ENCODE data around the gene FBXW8. TPM values are rescaled to one million over a fixed set of nuclear protein-coding genes. Genes with fewer than 3 reads are reported as not detected.

The FBXW8 gene
- total RNA-seq, 1 donor from 2014 or later, result 5.5 TPM

DNA sequence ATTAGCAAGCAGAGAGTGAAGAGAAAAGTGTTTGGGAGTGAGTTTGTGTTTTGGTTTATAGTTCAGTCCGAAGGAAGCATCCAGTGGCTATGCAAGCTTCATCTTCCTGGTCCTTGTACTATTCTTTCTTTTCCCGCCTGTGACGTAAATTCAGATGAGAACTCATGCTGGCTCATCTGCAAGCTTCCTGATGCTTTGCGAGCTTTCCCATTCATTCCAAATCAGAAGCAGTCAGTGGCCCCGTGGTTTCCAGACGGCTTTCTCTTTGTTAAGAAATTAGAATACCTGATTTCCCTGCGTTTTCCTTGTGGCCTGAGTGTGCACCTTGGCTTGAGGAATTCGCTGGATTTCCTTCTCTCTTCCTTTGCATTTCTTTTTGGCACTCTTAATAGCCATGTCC, 99.0 kb downstream of the FBXW8 start:
- intact Hi-C loops (cut with DNase I), result loop anchor here (10.0 kb wide), 1 partner anchor 95 kb away; the partner anchor contains the start of gene FBXW8
- no peak for ATAC-seq (ENCODE audit: poor library complexity)

DNA sequence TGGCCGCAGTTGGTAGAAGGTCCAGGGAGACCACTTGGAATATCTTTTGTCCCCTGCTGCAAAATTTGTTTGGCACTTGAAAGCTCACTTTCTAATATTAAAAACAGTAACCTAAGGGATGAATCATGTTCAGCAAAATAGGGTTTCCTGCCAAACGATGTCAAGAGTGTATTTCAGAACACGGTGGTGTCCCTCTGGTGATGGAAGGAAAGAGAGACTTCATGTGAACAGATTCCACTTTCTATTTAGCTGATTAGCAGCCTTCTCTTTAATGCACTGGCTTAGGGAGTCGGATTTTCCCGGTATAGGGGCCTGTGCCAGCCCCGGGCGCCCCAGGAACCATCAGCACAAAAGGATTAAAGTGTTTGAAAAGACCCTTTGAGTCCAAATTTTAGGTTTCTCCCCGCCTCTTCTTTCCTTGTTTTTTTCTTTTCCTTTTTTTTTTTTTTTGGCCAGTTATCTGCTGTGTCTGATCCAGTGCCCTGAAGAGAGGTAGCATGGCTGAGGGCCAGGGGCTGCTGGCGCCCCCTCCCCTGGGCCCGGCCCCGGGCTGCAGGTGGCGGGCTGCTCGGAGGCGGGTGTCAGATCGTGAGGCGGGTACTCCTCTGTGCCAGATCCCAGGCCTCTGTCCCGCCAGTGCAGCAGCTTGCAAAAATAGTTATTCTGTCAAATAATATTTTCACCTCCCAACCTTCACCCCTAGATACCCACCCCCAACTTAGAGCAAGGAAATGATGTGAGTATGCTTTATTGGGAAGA, 100.1 kb downstream of the FBXW8 start:
- DNase-seq (no peak), ATAC-seq (ENCODE audit: poor library complexity) (peak; percentile 24)
- intact Hi-C loops (cut with DNase I), result loop anchor here (10.0 kb wide), 1 partner anchor 96 kb away; the partner anchor contains the start of gene FBXW8

More for the DNA sequence above, 99.0 kb downstream of the FBXW8 start:
- DNase-seq, result no peak

DNA sequence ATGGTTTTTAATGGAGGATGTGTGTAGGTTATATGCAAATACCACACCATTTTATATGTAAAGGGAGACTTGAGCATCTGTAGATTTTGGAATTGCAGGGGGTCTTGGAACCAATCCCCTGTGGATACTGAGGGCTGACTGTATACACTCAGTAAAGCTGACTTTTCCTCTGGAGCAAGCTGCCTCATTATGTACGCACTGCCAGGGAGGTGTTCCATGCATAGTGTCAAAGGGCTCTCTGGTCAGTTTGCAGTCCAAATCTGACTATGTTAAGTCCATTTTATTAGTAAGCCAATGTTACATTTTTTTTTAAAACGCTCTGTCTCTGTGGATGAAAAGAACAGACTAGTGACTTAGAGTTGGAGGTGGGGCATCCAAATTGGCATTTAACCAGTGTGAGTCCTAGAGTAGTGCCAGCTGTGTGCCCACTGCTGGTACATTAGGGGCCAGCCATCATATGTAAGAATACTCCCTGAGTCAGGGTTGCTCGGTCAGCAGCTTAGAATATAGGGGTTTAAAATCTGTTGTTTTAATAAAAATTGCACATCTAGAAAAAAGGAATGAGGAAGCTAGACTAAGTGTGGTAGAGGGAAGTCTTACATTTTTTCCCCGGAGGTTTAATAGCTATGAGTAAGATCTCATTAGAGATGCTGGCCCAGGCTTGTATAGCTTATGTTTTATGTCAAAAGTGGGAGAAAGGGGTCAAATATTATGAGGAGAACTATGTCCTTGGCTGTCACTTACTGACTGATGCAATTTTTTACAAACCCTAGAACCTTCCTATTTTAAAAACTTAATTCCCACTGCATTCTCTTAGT, 101.4 kb downstream of the FBXW8 start:
- no peak for DNase-seq
- intact Hi-C loops (cut with DNase I), result loop anchor here (10.0 kb wide), 1 partner anchor 97 kb away; the partner anchor contains the start of gene FBXW8
- ATAC-seq (ENCODE audit: poor library complexity), result peak; percentile 38

DNA sequence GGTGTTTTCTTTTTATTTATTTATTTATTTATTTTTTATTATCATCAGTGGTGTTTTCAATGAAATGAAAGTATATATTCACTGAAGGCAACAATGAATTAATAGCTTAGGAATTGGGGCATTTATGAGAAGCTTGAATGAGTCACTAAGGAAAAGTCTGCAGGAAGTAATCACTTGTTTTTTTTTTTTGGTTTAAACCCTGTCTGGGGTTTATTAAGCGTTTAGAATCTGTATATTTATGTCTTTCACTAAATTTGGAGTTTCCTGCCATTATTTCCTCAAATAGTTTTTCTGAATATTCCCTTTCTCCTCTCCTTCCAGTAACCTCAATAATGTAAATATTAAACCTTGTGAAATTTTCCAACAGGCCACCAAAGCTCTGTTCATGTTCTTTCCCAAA, 103.0 kb downstream of the FBXW8 start:
- no peak for ATAC-seq (ENCODE audit: poor library complexity)
- no peak for DNase-seq
- intact Hi-C loops (cut with DNase I), result loop anchor here (10.0 kb wide), 1 partner anchor 99 kb away; the partner anchor contains the start of gene FBXW8

DNA sequence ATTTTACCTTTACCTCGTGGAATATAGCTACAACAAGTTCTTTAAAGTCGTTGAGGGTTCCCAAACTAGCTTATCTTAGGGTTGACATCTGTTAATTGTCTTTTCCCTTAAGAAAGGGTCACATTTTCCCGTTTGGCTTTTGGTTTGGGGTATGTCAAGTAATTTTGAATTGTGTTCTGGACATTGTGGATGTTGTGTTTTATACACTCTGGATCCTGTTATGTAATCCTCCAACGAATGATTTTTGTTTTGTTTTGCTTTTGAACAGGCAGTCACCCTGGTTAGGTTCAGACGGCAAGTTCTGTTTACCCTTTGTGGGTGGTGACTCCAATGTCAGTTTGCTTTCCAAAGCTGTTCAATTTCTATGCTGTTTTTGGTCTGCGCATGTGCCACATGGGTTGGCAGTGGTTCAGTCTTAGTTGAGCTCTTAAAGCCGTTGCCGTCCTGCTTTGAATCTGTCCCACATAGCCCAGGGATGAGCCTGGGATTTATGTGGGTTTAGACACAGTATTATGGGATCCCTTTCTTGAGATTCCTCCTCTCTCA, 103.7 kb downstream of the FBXW8 start:
- intact Hi-C loops (cut with DNase I), result loop anchor here (10.0 kb wide), 1 partner anchor 100 kb away; the partner anchor contains the start of gene FBXW8
- no peak for DNase-seq
- ATAC-seq (ENCODE audit: poor library complexity), result no peak

DNA sequence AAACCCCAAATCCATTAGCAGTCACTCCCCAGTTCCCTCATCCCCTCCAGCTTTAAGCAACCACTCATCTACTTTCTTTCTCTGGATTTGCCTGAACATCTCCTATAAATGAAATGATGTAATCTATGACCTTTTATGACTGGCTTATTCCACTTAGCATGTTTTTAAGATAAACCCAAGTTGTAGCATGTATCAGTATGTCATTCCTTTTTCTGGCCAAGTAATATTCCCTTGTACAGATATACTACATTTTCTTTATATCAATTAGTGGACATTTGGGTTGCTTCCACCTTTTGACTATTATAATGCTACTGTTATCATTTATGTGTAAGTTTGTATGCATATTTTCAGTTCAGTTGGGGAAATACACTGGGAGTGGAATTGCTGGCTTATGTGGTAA, 105.1 kb downstream of the FBXW8 start:
- intact Hi-C loops (cut with DNase I), result loop anchor here (10.0 kb wide), 1 partner anchor 101 kb away; the partner anchor contains the start of gene FBXW8
- no peak for ATAC-seq (ENCODE audit: poor library complexity)

DNA sequence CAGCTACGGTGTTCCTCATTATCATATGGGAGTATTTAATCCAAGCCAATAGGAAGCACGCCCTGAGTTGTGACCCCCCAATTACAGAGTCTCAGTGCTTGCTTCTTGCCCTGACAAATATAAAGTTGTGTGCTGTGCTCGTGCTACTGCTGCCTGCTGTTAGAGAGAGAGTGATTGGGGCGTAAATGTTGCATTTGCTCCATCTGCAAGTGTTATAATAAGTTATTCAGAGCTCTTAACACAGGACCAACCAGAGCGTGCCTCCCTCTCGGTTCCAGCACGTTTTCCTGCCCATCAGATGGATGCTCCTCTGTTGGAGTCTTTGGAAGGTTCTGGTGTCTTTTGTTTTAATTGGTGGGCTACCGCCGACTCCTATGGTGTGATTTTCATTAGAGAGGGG, 107.1 kb downstream of the FBXW8 start:
- no peak for DNase-seq
- intact Hi-C loops (cut with DNase I), result loop anchor here (10.0 kb wide), 1 partner anchor 103 kb away; the partner anchor contains the start of gene FBXW8

More for the DNA sequence above, 105.1 kb downstream of the FBXW8 start:
- no peak for DNase-seq

DNA sequence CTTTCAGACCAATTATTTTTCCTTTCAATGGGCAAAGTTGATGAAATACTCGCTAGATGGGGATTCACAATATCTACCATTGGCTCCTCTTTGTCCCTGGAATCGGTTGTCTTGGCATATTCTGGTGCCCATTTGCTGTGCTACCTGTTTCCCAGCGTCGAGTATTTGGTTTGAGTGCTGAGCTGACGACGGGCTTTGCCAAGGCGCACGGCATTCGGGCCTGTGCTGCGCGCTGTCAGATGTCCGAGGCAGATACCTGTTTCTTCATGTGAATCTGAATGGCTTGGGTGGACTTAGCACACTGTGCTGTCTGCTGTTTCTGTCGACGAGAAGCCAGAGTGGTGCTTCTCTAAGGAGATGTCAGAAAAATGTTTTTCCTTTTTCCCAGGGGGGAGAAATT, 107.5 kb downstream of the FBXW8 start:
- ATAC-seq (ENCODE audit: poor library complexity), result no peak
- intact Hi-C loops (cut with DNase I), result loop anchor here (10.0 kb wide), 1 partner anchor 103 kb away; the partner anchor contains the start of gene FBXW8
- no peak for DNase-seq

More for the DNA sequence above, 107.1 kb downstream of the FBXW8 start:
- no peak for ATAC-seq (ENCODE audit: poor library complexity)

DNA sequence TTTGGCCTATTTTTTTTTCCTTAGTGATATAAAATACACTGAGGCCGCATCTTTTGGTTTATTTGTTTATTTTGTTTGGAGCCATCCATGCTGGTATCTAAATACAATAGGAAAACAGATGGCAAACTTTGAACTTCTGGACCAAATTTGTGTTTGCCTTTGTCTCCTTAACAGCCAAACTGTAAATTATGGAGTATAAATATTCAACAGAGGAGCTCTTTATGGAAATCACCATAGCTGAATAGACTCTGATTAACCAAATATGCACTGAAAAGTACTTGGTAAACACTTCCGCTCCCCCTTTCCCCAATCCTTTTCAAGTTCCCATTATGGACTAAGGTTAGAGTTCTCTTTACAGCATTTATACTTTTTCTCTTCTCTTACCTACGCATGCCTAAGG, 107.9 kb downstream of the FBXW8 start:
- intact Hi-C loops (cut with DNase I), result loop anchor here (10.0 kb wide), 1 partner anchor 104 kb away; the partner anchor contains the start of gene FBXW8
- ATAC-seq (ENCODE audit: poor library complexity) (no peak), DNase-seq (no peak)

DNA sequence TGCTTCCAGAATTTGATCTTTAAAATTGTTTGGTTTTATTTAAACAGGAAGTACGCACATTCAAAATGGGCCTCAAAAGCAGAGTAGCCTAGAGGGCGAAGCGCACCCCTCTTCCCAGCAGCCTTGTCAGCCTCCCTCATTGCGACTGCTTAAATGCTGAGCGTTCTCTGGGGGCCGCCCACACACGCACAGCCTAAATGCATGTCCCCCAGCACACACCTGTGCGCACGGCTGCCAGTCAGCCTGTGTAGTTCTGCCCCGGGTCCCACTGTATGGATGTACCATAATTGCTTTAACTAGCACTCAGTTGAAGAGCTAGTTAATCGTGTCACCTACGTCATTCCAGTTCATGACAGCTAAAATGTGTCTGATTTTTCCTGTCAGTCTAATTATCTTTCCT, 109.1 kb downstream of the FBXW8 start:
- DNase-seq, result no peak
- intact Hi-C loops (cut with DNase I), result loop anchor here (10.0 kb wide), 2 partner anchors 105 to 135 kb away; partner anchors contain the start of gene FBXW8
- no peak for ATAC-seq (ENCODE audit: poor library complexity)

DNA sequence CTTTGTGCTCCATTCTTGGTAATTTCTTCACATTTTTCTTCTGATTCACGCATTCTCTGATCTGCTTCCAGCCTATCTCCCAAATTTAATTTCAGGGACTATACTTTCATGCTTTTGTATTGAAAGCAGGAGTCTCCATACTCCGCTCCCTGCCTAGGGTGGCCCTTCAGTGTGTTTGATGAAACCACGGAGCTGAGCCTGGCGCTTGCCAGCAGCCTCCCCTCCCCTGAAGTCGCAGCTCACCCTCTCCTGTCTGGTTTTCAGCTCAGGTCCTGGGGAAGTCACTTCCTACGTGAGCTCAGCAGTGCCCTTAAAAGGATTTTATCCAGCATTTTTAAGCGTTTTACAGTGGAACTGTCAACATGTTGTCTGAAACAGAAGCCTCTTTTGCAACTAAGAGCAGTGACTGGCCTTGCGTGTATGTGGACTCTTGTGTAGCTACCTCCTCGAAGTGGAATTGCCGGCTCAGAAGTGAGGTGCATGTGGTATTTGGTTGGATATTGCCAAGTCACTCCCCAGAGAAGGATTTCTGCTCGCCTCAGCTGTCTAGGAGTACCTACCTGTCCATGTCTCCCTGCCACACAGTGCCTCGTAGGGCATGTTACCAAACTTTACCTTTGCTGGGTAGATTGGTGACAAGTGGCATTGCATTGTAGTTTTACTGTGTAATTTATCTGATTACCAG, 109.9 kb downstream of the FBXW8 start:
- ATAC-seq (ENCODE audit: poor library complexity), result no peak
- intact Hi-C loops (cut with DNase I), result loop anchor here (10.0 kb wide), 1 partner anchor 134 kb away; no protein-coding TSS in a partner anchor
- DNase-seq, result no peak

DNA sequence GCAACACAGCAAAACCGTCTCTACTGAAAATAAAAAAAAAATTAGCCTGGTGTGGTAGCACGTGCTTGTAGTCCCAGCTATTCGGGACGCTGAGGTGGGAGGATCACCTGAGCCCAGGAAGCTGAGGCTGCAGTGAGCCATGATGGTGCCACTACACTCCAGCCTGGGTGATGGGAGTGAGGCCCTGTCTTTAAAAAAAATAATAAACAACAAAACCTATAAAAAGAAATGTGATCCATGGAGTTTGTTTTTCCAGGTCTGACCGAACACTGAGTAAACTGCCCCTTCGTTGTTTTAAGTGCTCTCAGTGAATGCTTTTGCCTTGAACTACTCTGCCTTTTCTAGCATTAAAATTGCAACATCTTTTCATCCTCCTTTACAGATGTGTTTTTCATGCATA, 111.7 kb downstream of the FBXW8 start:
- ATAC-seq (ENCODE audit: poor library complexity), result no peak
- DNase-seq, result no peak
- intact Hi-C loops (cut with DNase I), result loop anchor here (10.0 kb wide), 1 partner anchor 132 kb away; no protein-coding TSS in a partner anchor

DNA sequence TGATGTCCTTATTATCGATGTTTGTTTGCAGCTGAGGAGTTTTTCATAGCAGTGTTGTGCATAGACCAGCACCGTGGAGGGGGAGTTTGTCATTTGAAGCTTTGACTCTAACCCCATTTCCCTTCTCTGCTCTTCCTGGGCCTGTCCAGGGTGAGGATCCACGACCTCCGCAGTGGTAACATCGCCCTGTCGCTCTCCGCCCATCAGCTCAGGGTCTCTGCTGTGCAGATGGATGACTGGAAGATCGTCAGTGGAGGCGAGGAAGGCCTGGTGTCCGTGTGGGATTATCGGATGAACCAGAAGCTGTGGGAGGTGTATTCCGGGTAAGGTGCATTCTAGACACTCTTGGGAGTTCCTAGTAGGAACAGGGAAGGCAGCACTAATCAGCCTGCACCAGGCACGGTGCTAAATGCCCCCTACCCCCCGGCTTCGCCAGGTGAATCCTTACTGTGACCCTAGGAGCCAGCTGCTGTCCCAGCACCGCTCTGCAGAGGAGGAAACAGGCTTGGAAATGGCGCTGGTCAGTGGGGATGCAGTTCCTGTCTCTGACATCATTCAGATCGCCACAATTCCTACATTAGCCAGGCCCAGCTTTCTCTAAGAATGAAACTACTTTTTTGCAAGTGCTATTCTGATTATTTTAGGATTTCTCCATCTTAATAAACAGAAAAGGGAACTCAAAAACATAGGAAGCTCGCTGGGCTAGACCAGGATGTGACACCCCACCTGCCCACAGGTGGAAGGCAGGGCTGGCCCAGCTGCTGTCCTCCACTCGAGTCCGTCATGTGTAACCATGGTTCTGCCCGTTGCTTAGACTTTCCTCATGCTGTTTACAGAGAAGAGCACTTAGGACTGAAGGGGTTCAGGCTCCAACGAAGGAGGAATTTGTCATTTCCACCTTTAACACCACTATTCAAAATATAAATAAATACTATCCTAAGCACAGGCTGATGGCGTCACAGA, 113.5 kb downstream of the FBXW8 start:
- DNase-seq (no peak), ATAC-seq (ENCODE audit: poor library complexity) (no peak)
- intact Hi-C loops (cut with DNase I), result loop anchor here (2.0 to 10.0 kb wide), 2 partner anchors 95 to 131 kb away; no protein-coding TSS in a partner anchor

DNA sequence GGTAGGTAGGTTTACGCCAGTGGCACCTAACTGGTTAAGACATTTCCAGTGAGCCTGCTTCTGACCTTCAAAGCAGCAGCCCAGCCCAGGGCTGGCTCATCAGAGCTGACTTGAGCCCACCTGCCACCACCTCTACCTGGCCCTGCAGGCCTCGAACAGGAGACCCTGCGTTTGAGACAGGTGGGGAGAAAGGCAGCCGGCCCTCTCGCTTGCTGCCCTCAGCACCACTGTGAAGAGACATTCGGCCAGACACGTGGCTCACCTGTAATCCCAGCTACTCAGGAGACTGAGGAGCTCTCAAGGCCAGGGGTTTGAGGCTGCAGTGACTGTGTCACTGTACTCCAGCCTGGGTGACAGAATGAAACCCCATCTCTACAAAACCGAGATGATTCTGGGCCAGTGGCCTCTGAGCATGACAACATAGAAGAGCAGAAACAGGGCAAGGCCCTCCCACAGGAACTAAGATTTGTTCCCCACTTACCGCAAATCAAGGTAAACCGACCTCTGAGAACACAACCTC, 114.3 kb downstream of the FBXW8 start:
- no peak for DNase-seq
- ATAC-seq (ENCODE audit: poor library complexity), result no peak
- intact Hi-C loops (cut with DNase I), result loop anchor here (2.0 to 10.0 kb wide), 2 partner anchors 94 to 130 kb away; no protein-coding TSS in a partner anchor

DNA sequence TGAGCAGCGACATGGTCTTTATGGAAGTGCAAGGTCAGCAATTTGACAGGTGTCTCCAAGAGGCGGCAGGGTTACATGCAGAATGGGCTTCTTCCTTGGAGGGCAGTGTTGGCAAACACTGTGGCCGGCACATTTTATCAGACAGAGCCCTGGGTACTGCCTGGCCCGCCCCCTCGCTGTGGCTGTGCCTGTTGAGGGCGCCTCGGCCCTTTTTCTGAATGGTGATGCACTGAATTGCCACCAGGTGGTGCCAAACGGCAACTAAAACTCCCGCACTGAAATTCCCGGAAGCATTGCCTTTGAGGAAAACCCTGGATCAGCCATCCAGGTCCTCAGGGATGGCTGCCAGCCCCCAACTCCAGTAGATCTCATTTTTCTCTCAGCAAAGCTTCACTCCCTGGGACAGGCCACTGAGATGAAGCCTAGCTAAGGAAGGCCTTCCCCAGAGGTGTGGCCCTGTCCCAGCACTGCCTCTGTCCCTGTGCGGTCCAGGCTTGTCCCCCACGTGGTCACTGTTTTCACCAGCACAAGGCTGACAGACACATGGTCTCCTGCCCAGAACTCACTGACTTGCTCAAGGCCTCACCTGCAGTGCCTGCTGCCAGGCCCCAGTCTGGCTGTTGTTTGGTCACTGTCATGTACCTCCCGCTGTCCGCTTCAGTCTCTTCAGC, 114.9 kb downstream of the FBXW8 start:
- DNase-seq (peak; percentile 75), ATAC-seq (ENCODE audit: poor library complexity) (peak; percentile 85)
- intact Hi-C loops (cut with DNase I), result loop anchor here (2.0 to 10.0 kb wide), 2 partner anchors 93 to 129 kb away; no protein-coding TSS in a partner anchor

DNA sequence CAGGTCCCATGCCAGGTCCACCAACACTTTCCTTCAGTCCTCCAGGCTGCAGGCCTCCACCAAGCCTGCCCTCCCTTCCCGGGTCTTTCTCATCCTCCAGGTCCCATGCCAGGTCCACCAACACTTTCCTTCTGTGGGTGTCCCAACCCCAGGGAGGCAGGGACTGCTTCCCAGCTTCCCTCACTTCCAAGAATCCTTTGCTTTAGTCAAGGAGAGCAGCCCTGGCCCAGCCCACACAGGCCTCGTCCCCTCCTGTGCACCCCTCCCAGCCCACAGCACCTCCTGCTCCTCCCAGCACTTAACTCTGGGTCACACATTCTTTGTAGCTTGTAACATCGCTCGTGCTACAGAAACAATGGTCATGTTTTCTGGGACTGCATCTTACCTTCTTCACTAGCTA, 115.6 kb downstream of the FBXW8 start:
- intact Hi-C loops (cut with DNase I), result loop anchor here (10.0 kb wide), 1 partner anchor 128 kb away; no protein-coding TSS in a partner anchor
- DNase-seq, result no peak
- ATAC-seq (ENCODE audit: poor library complexity), result peak; percentile 4

Data from Right ventricle myocardium superior (tissue), 1 donor.